Left lung (tissue), 10 donors: ENCODE data around the gene AKAP12. TPM values are rescaled to one million over a fixed set of nuclear protein-coding genes. Genes with fewer than 3 reads are reported as not detected.
"Not testable (repeated sequence)": the region's sequence is repeated elsewhere in the genome, so short reads cannot be mapped to it uniquely, and the experiment has no call there.

Experiments used
- ATAC-seq: fragments of 200-7000 bp; cut with Tn5 transposase; one replicate; pipeline ENCODE4 v1.9.1; 2020; ENCODE audit warnings: moderate library complexity
- DNase-seq, 4 donors: peaks; one replicate each; pipeline ENCODE4 v3.0.0-alpha.2; 2013 to 2020
- H3K27ac ChIP-seq, 2 donors: fragments of 200-600 bp; sonication (generic) in 1 of 2; one replicate each; pipeline versions ENCODE4 v1.5.0 to v1.8.0; 2020 to 2021
- H3K27me3 ChIP-seq, 2 donors: fragments of 200-600 bp; sonication (generic) in 1 of 2; one replicate each; pipeline versions ENCODE4 v1.5.0 to v1.8.0; 2020 to 2021
- H3K36me3 ChIP-seq, 2 donors: fragments of 200-600 bp; sonication (generic) in 1 of 2; one replicate each; pipeline versions ENCODE4 v1.5.0 to v1.8.0; 2020 to 2021
- H3K4me1 ChIP-seq, 2 donors: fragments of 200-600 bp; one replicate each; pipeline ENCODE4 v1.8.0; 2021
- H3K4me3 ChIP-seq, 2 donors: fragments of 200-600 bp; sonication (generic) in 1 of 2; one replicate each; pipeline versions ENCODE4 v1.5.0 to v1.8.0; 2020 to 2021; ENCODE audit warnings: mild to moderate bottlenecking in 1 of 2
- H3K9me3 ChIP-seq, 2 donors: fragments of 200-600 bp; sonication (generic) in 1 of 2; one replicate each; pipeline versions ENCODE4 v1.5.0 to v1.8.0; 2020 to 2021
- CTCF ChIP-seq, 2 donors: fragments of 200-600 bp; sonication (generic) in 1 of 2; IDR thresholded peaks; one replicate each; pipeline versions ENCODE4 v1.5.0 to v1.8.0; 2021; ENCODE audit warnings: antibody characterized with exemption in 2 of 2
- intact Hi-C, 2 donors: fragments of 100-400 bp; cut with DNase I; formaldehyde crosslinking; loops; one replicate each; pipeline versions ENCODE4 v1.11.2 to v1.14.2; 2022
- polyA plus RNA-seq, 6 donors: library from polyadenylated mRNA; unstranded; fragments of 120-200 nt; gene quantifications; one replicate each; pipeline ENCODE4 v1.2.1, GENCODE V29; 2013; ENCODE audit not compliant: insufficient read length in 6 of 6
- total RNA-seq, 2 donors: library from RNA; stranded (reverse); fragmentation: NEBNext Ultra II Directional; extraction: Animal tissue kit (Norgen Biotek cat#: 25700); gene quantifications; one replicate each; pipeline ENCODE4 v1.2.1, GENCODE V29; 2021
- donor health status: DM: no; HTN: yes; CAD: no.
- donor health status: DM: no; HTN: no; CAD: no.

AKAP12 gene
- total and polyA plus RNA-seq, 8 donors, result 28.9 to 125 (median 98.7) TPM

DNA sequence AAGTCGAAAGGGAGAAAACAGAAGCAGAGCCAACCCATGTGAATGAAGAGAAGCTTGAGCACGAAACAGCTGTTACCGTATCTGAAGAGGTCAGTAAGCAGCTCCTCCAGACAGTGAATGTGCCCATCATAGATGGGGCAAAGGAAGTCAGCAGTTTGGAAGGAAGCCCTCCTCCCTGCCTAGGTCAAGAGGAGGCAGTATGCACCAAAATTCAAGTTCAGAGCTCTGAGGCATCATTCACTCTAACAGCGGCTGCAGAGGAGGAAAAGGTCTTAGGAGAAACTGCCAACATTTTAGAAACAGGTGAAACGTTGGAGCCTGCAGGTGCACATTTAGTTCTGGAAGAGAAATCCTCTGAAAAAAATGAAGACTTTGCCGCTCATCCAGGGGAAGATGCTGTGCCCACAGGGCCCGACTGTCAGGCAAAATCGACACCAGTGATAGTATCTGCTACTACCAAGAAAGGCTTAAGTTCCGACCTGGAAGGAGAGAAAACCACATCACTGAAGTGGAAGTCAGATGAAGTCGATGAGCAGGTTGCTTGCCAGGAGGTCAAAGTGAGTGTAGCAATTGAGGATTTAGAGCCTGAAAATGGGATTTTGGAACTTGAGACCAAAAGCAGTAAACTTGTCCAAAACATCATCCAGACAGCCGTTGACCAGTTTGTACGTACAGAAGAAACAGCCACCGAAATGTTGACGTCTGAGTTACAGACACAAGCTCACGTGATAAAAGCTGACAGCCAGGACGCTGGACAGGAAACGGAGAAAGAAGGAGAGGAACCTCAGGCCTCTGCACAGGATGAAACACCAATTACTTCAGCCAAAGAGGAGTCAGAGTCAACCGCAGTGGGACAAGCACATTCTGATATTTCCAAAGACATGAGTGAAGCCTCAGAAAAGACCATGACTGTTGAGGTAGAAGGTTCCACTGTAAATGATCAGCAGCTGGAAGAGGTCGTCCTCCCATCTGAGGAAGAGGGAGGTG lies 112.9 kb downstream of the AKAP12 start:
- intact Hi-C loops, result loop anchor here in 1 of 2 donors (10.0 kb wide), 1 partner anchor 928 kb away; no protein-coding TSS in a partner anchor
- no peak for ATAC-seq

GRCh38 chr6:151353795-151354194 lies 114.0 kb downstream of the AKAP12 start:
- no peak for ATAC-seq
- H3K27ac ChIP-seq, result no peak overlapping the region
- DNase-seq, result no peak
- intact Hi-C loops, result loop anchor here in 1 of 2 donors (10.0 kb wide), 1 partner anchor 929 kb away; no protein-coding TSS in a partner anchor
- H3K9me3 ChIP-seq, result no peaks in the 10 kb centered on the region
- TF ChIP-seq CTCF (IDR thresholded peaks at IDR 0.05), result no peak
- H3K4me1 ChIP-seq, result no peaks in the 10 kb centered on the region
- no peaks in the 10 kb centered on the region for H3K27me3 ChIP-seq
- H3K4me3 ChIP-seq, result no peak overlapping the region
- H3K36me3 ChIP-seq, result peaks cover 0 to 17% of the 10 kb centered on the region in 2 donors

More for the DNA sequence above, 112.9 kb downstream of the AKAP12 start:
- Histone ChIP-seq H3K4me3 (no peak overlapping the region), H3K4me1 (no peaks in the 10 kb centered on the region), H3K27ac (no peak overlapping the region), H3K36me3 (peaks cover 0 to 17% of the 10 kb centered on the region in 2 donors), H3K9me3 (no peaks in the 10 kb centered on the region), H3K27me3 (no peaks in the 10 kb centered on the region)
- DNase-seq, result no peak
- TF ChIP-seq CTCF (IDR thresholded peaks at IDR 0.05), result no peak

GRCh38 chr6:151356983-151357382 lies 117.2 kb downstream of the AKAP12 start:
- H3K27ac ChIP-seq, DNase-seq, H3K4me1 ChIP-seq, H3K9me3 ChIP-seq, H3K4me3 ChIP-seq, ATAC-seq, H3K27me3 ChIP-seq: not testable (repeated sequence)
- intact Hi-C loops, result loop anchor here in 1 of 2 donors (10.0 kb wide), 1 partner anchor 932 kb away; no protein-coding TSS in a partner anchor
- H3K36me3 ChIP-seq, result peaks cover 0 to 16% of the 10 kb centered on the region in 2 donors

DNA sequence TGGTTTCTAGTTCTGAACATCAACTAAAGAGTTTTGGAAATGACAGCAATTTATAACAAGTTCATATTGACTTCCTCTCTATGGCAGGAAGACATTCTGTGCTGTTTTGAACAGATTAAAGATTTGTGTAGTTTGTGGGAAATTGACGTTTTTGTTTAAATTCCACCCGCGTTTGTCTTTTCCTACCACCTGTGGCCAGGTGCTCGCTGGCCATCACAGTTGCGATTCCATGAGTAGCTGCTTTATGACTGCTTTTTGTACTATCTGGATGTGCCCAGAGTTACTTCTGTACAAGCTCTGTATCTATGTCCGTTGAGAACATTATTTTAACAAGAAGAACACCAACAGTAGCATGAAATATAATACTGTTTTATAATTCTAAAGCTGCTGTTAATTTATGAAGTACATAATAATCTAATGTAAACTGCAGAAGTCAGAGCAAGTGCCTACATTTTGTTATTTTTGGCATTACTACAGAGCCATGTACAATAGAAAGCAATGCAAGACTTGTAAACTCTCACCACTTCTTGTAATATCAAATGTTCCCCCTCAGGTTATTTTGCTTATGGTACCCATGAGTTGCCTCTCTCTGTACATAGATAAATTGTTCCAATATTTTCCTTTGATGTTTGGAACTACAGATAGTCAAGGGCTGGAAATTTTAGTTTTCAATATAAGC lies 118.1 kb downstream of the AKAP12 start:
- H3K36me3 ChIP-seq, result peaks cover 0 to 25% of the 10 kb centered on the region in 2 donors
- intact Hi-C loops, result loop anchor here in 1 of 2 donors (10.0 kb wide), 1 partner anchor 933 kb away; no protein-coding TSS in a partner anchor
- H3K27ac ChIP-seq, result no peak overlapping the region
- no peak overlapping the region for H3K4me3 ChIP-seq
- H3K27me3 ChIP-seq, result no peaks in the 10 kb centered on the region
- TF ChIP-seq CTCF (IDR thresholded peaks at IDR 0.05), result no peak
- DNase-seq (no peak), ATAC-seq (no peak)
- H3K9me3 ChIP-seq, result no peaks in the 10 kb centered on the region
- no peaks in the 10 kb centered on the region for H3K4me1 ChIP-seq

GRCh38 chr6:151358475-151358874 lies 118.7 kb downstream of the AKAP12 start:
- H3K4me1 ChIP-seq, result no peaks in the 10 kb centered on the region
- H3K4me3 ChIP-seq, result no peak overlapping the region
- intact Hi-C loops, result loop anchor here in 1 of 2 donors (10.0 kb wide), 1 partner anchor 934 kb away; no protein-coding TSS in a partner anchor
- no peak for TF ChIP-seq CTCF (IDR thresholded peaks at IDR 0.05)
- ATAC-seq, result no peak
- H3K9me3 ChIP-seq, result no peaks in the 10 kb centered on the region
- H3K27ac ChIP-seq, result no peak overlapping the region
- H3K27me3 ChIP-seq, result no peaks in the 10 kb centered on the region
- peaks cover 0 to 29% of the 10 kb centered on the region in 2 donors for H3K36me3 ChIP-seq
- DNase-seq, result no peak
